Vagina (tissue), 2 donors: ENCODE measurements around the gene FRMD1. TPM values are rescaled to one million over a fixed set of nuclear protein-coding genes. Genes with fewer than 3 reads are reported as not detected.

Source experiments
- DNase-seq, 2 donors: peaks; one replicate each; pipeline ENCODE4 v3.0.0-alpha.2; 2017; ENCODE audit errors: extremely low spot score in 2 of 2
- H3K27ac ChIP-seq: fragments of 200-600 bp; sonication (generic); one replicate; pipeline ENCODE4 v1.5.1; 2019
- H3K27me3 ChIP-seq: fragments of 200-600 bp; sonication (generic); one replicate; pipeline ENCODE4 v1.5.1; 2019
- H3K36me3 ChIP-seq, 2 donors: fragments of 200-600 bp; sonication (generic); one replicate each; pipeline ENCODE4 v1.5.1; 2017 to 2019
- H3K4me1 ChIP-seq: fragments of 200-600 bp; sonication (generic); one replicate; pipeline ENCODE4 v1.5.1; 2019
- H3K4me3 ChIP-seq, 2 donors: fragments of 200-600 bp; sonication (generic); 1 replicate in 1 of 2; 2 replicates in 1 of 2; pipeline ENCODE4 v1.5.1; 2016 to 2019
- H3K9me3 ChIP-seq: fragments of 200-600 bp; sonication (generic); one replicate; pipeline ENCODE4 v1.5.1; 2019
- POLR2A ChIP-seq, 2 donors: fragments of 450-650 bp; IDR thresholded peaks; one replicate each; pipeline ENCODE4 v1.6.1; 2017; ENCODE audit warnings: antibody characterized with exemption in 2 of 2, mild to moderate bottlenecking in 2 of 2, moderate library complexity in 2 of 2
- POLR2AphosphoS5 ChIP-seq, 2 donors: sonication (generic); formaldehyde crosslinking; IDR thresholded peaks; one replicate each; pipeline ENCODE4 v1.9.0; 2017; ENCODE audit warnings: antibody characterized with exemption in 2 of 2, mild to moderate bottlenecking in 2 of 2, low read depth in 1 of 2; ENCODE audit not compliant: insufficient read depth in 1 of 2
- intact Hi-C: fragments of 100-400 bp; cut with DNase I; formaldehyde crosslinking; loops from one replicate; pipeline ENCODE4 v1.15.1; 2023
- total RNA-seq: library from RNA; depleted of rRNA; stranded (reverse); fragments of >200 nt; gene quantifications from one replicate; pipeline ENCODE4 v1.2.3, GENCODE V29; 2016
- TF ChIP-seq, protein P1 (sequence below), 3 experiments: fragments of 450-650 bp in 2 of 3; fragments of 200-600 bp in 1 of 3; sonication (generic) in 1 of 3; IDR thresholded peaks; one replicate each; pipeline ENCODE4 v1.5.1; 2017 to 2019; ENCODE audit warnings: antibody characterized with exemption in 3 of 3, mild to moderate bottlenecking in 2 of 3, moderate library complexity in 2 of 3

Gene FRMD1
- total RNA-seq, 1 donor from 2014 or later, result not detected

DNA sequence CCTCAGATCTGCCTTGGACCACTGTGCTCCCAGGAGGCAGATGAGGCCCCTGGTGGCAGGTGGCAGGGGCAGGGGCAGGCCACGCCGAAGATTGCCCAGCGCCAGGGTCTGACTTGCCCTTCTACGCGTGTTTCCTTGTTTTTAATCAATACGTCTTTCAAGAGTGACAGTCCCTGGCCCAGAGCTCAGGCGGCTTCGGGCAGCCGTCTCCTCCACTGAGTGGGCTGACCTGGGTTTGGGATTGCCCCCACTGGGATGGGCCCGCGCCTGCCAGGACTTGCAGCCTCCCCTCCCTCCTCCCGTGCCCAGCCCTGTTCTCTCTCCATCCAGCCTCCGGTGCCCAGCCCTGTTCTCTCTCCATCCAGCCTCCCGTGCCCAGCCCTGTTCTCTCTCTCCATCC is 21.2 kb downstream of the FRMD1 start:
- no peaks in the 10 kb centered on the region for H3K9me3 ChIP-seq
- no peak for DNase-seq
- peaks cover 13% of the 10 kb centered on the region for H3K4me1 ChIP-seq
- no peak overlapping the region for H3K27ac ChIP-seq
- H3K27me3 ChIP-seq, result no peaks in the 10 kb centered on the region
- no peak for TF ChIP-seq POLR2AphosphoS5 (IDR thresholded peaks at IDR 0.05; ENCODE audit: insufficient read depth in 1 of 2, low read depth in 1 of 2)
- no peak overlapping the region for H3K4me3 ChIP-seq
- H3K36me3 ChIP-seq, result no peaks in the 10 kb centered on the region
- intact Hi-C loops, result no loop called here

DNA sequence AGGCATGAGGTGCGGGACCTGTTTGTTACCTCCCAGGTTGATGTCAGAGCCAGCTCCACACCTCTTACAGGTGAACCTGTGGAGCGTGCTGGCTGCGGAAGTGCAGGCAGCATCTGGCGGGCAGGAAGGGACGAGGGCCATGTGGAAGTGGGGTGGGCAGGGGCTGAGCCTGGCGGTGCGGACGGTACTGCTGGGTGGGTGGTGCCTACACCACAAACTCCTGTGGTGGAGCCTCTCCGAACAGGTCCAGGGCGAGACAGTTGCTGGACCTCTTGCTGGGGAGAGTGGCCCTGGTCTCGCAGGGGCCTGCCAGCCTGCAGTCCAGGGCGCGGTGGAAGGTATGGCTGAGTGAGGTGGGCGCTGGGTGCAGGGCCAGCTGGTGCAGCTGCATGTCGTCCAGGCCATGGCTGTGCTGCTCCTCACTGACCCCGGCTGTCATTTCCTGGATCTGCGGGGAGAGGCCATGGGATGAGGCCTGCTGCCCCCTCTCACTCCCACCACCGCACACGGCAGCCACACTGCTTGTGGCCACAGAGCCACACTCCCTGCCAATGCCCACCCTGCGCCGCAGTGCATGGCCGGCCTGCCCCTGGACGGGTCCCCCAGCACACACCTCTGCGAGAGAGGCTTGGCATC is 22.0 kb downstream of the FRMD1 start:
- H3K4me1 ChIP-seq, result peaks cover 13% of the 10 kb centered on the region
- no peak for TF ChIP-seq POLR2A (IDR thresholded peaks at IDR 0.05)
- TF ChIP-seq, protein P1, sequence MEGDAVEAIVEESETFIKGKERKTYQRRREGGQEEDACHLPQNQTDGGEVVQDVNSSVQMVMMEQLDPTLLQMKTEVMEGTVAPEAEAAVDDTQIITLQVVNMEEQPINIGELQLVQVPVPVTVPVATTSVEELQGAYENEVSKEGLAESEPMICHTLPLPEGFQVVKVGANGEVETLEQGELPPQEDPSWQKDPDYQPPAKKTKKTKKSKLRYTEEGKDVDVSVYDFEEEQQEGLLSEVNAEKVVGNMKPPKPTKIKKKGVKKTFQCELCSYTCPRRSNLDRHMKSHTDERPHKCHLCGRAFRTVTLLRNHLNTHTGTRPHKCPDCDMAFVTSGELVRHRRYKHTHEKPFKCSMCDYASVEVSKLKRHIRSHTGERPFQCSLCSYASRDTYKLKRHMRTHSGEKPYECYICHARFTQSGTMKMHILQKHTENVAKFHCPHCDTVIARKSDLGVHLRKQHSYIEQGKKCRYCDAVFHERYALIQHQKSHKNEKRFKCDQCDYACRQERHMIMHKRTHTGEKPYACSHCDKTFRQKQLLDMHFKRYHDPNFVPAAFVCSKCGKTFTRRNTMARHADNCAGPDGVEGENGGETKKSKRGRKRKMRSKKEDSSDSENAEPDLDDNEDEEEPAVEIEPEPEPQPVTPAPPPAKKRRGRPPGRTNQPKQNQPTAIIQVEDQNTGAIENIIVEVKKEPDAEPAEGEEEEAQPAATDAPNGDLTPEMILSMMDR (IDR thresholded peaks at IDR 0.05), result no peak
- no peak for TF ChIP-seq POLR2AphosphoS5 (IDR thresholded peaks at IDR 0.05; ENCODE audit: insufficient read depth in 1 of 2, low read depth in 1 of 2)

DNA sequence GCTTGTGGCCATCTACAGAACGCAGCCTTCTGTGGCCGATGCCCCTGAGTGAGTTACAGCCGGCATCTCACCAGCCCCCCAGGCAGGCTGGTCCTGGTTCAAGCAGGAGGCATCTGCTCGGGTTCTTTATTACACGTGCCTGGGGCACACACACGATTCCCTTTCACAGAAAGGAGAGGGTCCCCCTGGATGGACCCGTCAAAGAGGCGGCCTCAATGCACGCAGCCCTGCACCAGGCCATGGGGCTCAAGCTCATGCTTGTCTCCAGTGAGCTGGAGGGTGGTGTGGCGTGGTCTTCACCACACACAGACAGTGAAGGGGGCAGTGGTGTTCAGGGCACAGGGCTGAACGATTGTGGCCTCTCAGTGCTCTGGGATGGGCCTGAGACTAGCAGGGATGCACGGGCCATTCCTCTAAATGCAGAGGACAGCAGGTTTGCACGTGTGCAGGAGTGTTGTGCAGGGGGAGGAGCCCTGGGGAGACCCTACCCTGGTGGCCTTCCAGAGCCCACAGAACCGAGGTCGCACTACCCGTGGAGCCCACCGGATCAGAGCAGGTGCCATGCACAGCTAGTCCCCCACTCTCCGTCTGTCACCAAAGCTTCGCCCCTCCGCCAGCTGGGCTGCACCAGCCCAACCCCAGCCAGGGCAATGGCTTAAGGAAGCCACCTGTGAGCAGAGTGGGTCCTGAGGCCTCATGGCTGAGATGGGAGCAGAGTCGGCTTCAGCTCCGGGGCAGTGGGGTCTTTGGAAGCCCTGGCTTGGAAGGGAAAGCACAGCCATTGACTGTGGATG is 23.1 kb downstream of the FRMD1 start:
- H3K9me3 ChIP-seq, result no peaks in the 10 kb centered on the region
- DNase-seq, result no peak
- H3K4me3 ChIP-seq, result no peak overlapping the region
- no peaks in the 10 kb centered on the region for H3K36me3 ChIP-seq
- intact Hi-C loops, result no loop called here
- peaks cover 13% of the 10 kb centered on the region for H3K4me1 ChIP-seq
- TF ChIP-seq POLR2AphosphoS5 (IDR thresholded peaks at IDR 0.05; ENCODE audit: insufficient read depth in 1 of 2, low read depth in 1 of 2) (no peak), POLR2A (IDR thresholded peaks at IDR 0.05) (no peak)
- TF ChIP-seq, protein P1 (IDR thresholded peaks at IDR 0.05), result no peak
- H3K27me3 ChIP-seq, result no peaks in the 10 kb centered on the region
- no peak overlapping the region for H3K27ac ChIP-seq

More for the DNA sequence above, 22.0 kb downstream of the FRMD1 start:
- Histone ChIP-seq H3K36me3 (no peaks in the 10 kb centered on the region), H3K4me3 (no peak overlapping the region), H3K9me3 (no peaks in the 10 kb centered on the region), H3K27me3 (no peaks in the 10 kb centered on the region), H3K27ac (no peak overlapping the region)
- DNase-seq, result no peak
- intact Hi-C loops, result no loop called here

DNA sequence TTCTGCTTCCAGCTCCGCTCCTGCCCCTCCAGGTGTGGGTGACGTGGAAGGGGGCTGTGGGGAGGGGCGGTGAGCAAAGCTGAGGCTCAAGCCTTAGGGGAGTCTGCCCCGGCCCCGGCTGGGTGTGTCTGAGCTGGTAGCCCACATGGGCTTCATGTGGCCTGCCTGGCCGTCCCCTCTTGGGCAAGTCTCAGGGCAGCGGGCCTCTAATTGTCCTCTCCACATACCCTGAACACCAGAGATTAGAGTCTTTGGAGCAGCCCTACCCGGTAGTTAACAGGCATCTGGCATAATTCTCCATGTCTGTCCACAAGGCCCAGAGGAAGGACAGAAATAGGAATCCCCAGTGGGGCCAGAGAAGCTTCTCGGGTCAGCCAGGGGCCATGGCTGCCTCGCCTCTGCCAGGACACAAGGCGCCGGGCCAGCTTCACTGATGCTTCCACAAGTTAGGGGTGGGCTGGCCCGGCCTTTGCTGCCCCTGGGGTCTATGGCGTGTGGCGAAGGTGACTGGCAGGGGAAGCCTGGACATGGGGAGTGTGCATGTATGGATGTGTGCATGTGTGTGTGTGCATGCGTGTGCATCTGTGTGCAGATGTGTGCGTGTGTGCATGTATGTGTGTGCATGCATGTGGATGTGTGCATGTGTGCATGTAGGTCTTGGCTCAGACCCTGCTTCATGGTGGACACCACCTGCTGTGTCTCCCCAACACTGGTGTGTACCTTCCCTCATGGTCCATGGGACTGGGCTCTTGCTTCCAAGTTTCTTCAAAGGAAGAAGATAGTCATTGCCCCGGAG is 24.0 kb downstream of the FRMD1 start:
- Histone ChIP-seq H3K36me3 (no peaks in the 10 kb centered on the region), H3K9me3 (no peaks in the 10 kb centered on the region), H3K27ac (no peak overlapping the region), H3K4me1 (peaks cover 7% of the 10 kb centered on the region), H3K27me3 (no peaks in the 10 kb centered on the region), H3K4me3 (no peak overlapping the region)
- no peak for DNase-seq
- TF ChIP-seq POLR2AphosphoS5 (IDR thresholded peaks at IDR 0.05; ENCODE audit: insufficient read depth in 1 of 2, low read depth in 1 of 2) (no peak), POLR2A (IDR thresholded peaks at IDR 0.05) (no peak)
- TF ChIP-seq, protein P1 (IDR thresholded peaks at IDR 0.05), result no peak
- intact Hi-C loops, result no loop called here

DNA sequence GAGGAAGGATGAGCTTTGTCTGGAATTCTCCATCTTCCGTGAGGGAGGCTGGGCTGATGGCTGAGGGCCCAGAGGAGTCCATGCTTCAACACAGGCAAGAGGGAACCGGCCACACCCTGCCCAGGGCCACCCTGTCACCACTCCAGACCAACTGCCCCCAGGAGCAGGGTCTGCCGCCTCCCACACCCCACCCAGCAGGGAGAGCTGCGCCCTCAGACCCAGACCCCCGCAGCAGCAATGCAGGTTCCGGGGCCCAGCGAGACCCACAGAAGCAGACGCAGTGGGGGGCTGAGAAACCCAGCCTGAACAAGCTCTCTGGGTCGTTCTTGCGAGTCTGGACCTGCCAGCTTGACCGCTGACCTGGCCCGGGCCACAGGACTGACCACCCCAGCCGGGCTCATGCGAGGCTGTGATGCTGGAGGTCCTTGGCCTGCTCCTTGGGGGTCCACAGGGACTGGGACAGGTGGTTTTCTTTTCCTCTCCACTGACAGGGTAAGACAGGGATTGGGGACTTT is 25.0 kb downstream of the FRMD1 start:
- H3K4me1 ChIP-seq, result peaks cover 7% of the 10 kb centered on the region
- H3K4me3 ChIP-seq, result no peak overlapping the region
- intact Hi-C loops, result no loop called here
- H3K9me3 ChIP-seq, result no peaks in the 10 kb centered on the region
- H3K27ac ChIP-seq, result no peak overlapping the region
- H3K27me3 ChIP-seq, result no peaks in the 10 kb centered on the region
- H3K36me3 ChIP-seq, result no peaks in the 10 kb centered on the region
- no peak for DNase-seq
- TF ChIP-seq, protein P1 (IDR thresholded peaks at IDR 0.05), result no peak
- no peak for TF ChIP-seq POLR2A (IDR thresholded peaks at IDR 0.05)
- TF ChIP-seq POLR2AphosphoS5 (IDR thresholded peaks at IDR 0.05; ENCODE audit: insufficient read depth in 1 of 2, low read depth in 1 of 2), result no peak
